CD4-positive, alpha-beta T cell treated with Interferon alpha-2 for 1 hour (primary cell): ENCODE results near the gene CNBD2.
"Not testable (repeated sequence)": the region's sequence is repeated elsewhere in the genome, so short reads cannot be mapped to it uniquely, and the experiment has no call there.

Experiments used
- DNase-seq, 2 donors: peaks; one replicate each; pipeline ENCODE4 v3.0.0-alpha.2; 2020 to 2022

The CNBD2 gene

GRCh38 chr20:36064658-36065426 lies 96.5 kb downstream of the CNBD2 start:
- peak; percentile 91 to 94 for DNase-seq

DNA sequence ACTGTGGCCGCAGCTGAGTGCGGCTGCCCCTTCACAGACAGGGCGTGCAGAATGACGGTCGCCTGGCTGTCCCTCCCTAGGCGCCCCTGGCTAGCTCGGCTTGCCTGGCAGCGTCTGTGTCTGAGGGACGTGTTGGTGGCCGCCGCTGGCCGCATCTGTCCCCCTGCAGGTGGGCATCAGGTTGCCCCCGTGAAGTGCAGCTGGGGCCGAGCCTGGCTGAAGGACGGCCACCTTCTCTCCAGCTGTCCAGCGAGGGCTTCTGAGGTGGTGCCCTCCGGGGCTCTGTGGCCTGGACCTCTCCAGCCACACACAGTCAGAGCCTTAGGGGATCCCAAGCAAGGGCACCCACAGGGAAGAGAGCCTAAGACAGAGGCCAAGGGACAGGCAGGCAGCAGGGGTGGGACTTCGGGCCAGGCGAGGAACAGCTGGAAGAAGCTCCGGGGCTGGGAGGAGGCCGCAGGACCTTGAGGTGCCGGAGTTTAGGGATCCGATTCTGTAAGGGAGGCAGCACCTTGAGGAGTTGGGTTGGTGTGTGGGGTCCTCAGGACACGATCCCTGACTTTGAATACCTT lies 97.1 kb downstream of the CNBD2 start:
- DNase-seq: no peak

DNA sequence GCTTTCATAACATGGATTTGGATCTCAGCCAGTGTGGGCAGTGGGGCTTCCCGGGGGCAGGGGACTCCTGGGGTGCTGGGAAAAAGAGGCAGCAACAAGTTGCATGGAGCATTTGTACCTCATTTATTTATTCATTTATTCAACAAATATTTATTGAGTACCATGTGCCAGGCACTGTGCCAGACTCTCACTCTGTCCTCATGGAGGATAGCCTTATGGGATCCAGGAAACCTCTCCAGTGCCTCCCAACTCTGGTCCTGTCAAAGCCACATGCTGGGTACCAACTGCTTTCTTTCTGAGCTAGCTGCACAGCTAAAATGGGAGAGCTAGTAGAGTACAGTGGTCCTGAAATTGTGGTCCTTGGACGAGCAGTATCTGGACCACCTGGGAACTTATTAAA lies 98.4 kb downstream of the CNBD2 start:
- no peak for DNase-seq

- not testable (repeated sequence) for DNase-seq
These were observed 100.1 kb downstream of the CNBD2 start for GRCh38 chr20:36068526-36068925.

DNA sequence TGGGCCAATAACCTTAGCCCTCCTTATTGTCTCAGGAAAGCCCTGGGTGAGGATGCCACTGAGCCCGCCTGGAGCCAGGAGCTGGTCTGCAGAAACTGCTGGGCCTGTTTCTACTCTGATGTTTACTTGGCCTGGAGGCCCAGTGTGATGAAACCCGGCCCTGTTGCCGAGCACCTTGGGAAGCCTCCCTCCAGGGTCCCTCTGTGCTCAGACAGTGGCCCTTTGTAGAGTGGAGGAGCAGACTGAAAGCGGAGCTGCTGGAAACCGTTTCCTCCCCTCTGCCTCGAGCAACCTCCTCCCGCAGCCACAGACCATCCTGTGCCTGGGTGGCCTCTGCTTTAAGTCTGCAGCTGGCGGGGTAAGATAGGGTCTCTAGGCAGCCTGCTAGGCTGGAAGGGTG lies 102.1 kb downstream of the CNBD2 start:
- no peak for DNase-seq

DNA sequence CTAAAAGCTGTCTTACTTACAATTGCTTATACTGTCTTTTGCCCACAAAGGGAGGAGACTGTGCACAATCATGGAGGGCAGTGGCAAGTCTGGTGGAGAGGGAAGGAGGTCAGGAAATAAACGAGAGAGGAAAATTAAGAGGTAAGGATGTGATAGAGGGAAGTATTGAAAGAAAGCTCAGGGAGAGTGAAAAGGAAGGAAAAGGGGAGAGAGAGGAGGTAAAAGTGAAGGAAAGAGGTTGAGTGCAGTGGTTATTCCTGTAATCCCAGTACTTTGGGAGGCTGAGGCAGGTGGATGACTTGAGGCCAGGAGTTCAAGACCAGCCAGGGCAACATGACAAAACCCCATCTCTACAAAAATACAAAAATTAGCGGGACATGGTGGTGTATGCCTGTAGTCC lies 103.5 kb downstream of the CNBD2 start:
- no peak for DNase-seq

DNA sequence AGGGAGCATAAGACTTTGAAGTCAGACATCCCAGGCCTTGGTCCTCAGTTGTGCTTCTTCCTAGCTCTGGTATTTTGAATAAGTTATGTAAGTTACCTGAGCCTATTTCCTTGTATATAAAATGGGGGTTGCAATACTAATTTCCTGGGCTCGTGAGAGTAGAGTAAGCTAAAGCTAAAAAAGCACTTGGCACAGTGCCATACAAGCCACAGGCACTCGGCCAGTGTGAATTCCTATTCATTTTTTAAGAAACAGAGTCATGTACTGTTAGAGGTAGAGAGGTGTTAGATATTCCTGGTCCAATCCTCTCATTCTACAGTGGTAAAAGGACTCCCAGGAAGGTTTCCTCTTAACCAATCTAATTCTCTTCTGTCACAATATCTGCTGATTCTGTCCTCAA lies 106.6 kb downstream of the CNBD2 start:
- no peak for DNase-seq

GRCh38 chr20:36077762-36078161 lies 109.4 kb downstream of the CNBD2 start:
- DNase-seq: not testable (repeated sequence)

DNA sequence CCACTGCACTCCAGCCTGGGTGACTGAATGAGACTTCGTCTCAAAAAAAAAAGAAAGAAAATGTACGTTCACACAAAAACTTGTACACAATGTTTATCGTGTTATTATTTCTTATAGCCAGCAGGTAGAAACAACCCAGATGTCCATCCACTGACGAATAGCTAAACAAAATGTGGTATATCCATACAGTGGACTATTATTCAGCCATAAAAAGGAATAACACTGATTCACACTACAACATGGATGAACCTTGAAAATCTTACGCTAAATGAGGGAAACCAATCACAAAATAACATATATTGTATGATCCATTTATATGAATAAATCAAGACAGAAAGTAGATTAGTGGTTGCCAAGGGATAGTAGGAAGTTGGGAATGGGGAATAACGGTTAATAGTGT lies 111.1 kb downstream of the CNBD2 start:
- no peak for DNase-seq

DNA sequence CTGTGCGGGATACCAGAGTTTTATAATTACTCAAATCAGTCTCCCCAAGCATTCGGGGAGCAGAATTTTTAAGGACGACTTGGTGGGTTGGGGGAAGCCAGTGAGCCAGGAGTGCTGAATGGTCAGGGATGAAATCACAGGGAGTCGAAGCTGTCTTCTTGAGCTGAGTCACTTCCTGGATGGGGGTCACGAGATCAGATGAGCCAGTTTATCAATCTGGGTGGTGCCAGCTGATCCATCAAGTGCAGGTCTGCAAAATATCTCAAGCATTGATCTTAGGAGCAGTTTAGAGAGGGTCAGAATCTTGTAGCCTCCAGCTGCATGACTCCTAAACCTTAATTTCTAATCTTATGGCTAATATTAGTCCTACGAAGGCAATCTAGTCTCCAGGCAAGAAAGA lies 111.6 kb downstream of the CNBD2 start:
- not testable (repeated sequence) for DNase-seq
